ENCODE data around the gene SOCS3. TPM values are rescaled to one million over a fixed set of nuclear protein-coding genes. Genes with fewer than 3 reads are reported as not detected.
A peak's percentile ranks its signal among the peaks of the same experiment; 100 is the strongest.

Gene SOCS3
- total and polyA plus RNA-seq, 2 experiments from 2014 or later = 13.2 to 32.9 TPM

DNA sequence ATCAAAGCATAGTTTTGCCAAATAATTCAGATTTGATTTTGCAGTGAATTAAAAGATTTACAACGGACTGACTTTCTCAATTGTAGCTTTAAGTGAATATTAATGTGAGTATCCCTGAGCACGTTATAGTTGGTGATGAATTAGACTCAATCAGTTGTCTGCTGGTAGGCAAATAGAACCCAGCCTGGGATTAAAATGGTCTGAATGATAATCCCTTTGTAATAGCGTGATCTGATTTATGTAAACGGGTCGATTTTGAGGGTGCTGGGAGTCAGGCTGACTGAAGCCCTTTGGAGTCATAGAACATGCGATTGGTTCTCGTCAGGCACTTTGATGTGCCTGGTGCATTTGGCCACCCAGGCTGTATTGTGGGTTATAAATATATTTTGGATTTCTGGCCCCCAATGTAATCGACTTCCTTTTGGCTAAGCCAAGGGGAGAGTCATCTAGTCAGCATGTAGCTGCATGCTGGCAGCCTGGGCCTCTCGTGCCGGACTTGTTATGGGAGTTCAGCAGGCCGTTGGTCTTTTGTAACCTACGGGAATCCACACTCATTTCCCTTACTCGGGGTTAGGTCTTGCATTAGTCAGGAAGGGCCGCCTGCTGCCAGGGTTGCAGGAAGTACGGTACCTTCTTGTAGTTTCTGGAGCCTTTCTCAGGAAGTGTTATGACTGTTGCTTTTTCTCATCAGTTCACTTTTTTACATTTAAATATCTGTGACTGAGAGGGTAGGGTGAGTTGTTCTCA is 24.0 kb upstream of the SOCS3 start:
- H3K4me1 ChIP-seq (ENCODE audit: insufficient read depth) = peaks cover 77% of the 10 kb centered on the region
- Mint-ChIP-seq H3K4me1 (peaks cover 75% of the 10 kb centered on the region), H3K27ac (peak overlapping the region; percentile 47; the same call in 1 of the 2 replicates), H3K9me3 (no peaks in the 10 kb centered on the region; the same call in 2 of the 3 replicates), H3K4me3 (no peak overlapping the region; the same call in 2 of the 3 replicates), H3K27me3 (ENCODE audit: insufficient read depth, low read depth, poor library complexity) (peaks cover 6% of the 10 kb centered on the region), H3K36me3 (ENCODE audit: low read depth) (peaks cover 15% of the 10 kb centered on the region)
- peaks cover 18% of the 10 kb centered on the region; the same call in 1 of the 2 replicates for H3F3A ChIP-seq (replicated peaks; ENCODE audit: low read depth)
- no peak for DNase-seq (ENCODE audit: low spot score)
- H3K27ac ChIP-seq (ENCODE audit: low read depth) = peak overlapping the region; percentile 66
- H3K9me2 ChIP-seq (ENCODE audit: insufficient read depth) = no peaks in the 10 kb centered on the region
- peak overlapping the region; percentile 54 for H3K4me2 ChIP-seq
- no peak overlapping the region for H3K4me3 ChIP-seq
- H3K79me2 ChIP-seq (replicated peaks; ENCODE audit: insufficient read depth) = peaks cover 100% of the 10 kb centered on the region
- no peak overlapping the region for H2AFZ ChIP-seq
- TF ChIP-seq NANOG (IDR thresholded peaks at IDR 0.05; ENCODE audit: borderline replicate concordance) (no peak), ZNF331 (CRISPR knock-in tag; IDR thresholded peaks at IDR 0.05; ENCODE audit: low read depth) (no peak), CREB1 (CRISPR knock-in tag; IDR thresholded peaks at IDR 0.05; ENCODE audit: low read depth) (no peak)
- TF ChIP-seq, protein P1, sequence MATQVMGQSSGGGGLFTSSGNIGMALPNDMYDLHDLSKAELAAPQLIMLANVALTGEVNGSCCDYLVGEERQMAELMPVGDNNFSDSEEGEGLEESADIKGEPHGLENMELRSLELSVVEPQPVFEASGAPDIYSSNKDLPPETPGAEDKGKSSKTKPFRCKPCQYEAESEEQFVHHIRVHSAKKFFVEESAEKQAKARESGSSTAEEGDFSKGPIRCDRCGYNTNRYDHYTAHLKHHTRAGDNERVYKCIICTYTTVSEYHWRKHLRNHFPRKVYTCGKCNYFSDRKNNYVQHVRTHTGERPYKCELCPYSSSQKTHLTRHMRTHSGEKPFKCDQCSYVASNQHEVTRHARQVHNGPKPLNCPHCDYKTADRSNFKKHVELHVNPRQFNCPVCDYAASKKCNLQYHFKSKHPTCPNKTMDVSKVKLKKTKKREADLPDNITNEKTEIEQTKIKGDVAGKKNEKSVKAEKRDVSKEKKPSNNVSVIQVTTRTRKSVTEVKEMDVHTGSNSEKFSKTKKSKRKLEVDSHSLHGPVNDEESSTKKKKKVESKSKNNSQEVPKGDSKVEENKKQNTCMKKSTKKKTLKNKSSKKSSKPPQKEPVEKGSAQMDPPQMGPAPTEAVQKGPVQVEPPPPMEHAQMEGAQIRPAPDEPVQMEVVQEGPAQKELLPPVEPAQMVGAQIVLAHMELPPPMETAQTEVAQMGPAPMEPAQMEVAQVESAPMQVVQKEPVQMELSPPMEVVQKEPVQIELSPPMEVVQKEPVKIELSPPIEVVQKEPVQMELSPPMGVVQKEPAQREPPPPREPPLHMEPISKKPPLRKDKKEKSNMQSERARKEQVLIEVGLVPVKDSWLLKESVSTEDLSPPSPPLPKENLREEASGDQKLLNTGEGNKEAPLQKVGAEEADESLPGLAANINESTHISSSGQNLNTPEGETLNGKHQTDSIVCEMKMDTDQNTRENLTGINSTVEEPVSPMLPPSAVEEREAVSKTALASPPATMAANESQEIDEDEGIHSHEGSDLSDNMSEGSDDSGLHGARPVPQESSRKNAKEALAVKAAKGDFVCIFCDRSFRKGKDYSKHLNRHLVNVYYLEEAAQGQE (IDR thresholded peaks at IDR 0.05; ENCODE audit: unreplicated experiment) = no peak
- TF ChIP-seq, protein P2, sequence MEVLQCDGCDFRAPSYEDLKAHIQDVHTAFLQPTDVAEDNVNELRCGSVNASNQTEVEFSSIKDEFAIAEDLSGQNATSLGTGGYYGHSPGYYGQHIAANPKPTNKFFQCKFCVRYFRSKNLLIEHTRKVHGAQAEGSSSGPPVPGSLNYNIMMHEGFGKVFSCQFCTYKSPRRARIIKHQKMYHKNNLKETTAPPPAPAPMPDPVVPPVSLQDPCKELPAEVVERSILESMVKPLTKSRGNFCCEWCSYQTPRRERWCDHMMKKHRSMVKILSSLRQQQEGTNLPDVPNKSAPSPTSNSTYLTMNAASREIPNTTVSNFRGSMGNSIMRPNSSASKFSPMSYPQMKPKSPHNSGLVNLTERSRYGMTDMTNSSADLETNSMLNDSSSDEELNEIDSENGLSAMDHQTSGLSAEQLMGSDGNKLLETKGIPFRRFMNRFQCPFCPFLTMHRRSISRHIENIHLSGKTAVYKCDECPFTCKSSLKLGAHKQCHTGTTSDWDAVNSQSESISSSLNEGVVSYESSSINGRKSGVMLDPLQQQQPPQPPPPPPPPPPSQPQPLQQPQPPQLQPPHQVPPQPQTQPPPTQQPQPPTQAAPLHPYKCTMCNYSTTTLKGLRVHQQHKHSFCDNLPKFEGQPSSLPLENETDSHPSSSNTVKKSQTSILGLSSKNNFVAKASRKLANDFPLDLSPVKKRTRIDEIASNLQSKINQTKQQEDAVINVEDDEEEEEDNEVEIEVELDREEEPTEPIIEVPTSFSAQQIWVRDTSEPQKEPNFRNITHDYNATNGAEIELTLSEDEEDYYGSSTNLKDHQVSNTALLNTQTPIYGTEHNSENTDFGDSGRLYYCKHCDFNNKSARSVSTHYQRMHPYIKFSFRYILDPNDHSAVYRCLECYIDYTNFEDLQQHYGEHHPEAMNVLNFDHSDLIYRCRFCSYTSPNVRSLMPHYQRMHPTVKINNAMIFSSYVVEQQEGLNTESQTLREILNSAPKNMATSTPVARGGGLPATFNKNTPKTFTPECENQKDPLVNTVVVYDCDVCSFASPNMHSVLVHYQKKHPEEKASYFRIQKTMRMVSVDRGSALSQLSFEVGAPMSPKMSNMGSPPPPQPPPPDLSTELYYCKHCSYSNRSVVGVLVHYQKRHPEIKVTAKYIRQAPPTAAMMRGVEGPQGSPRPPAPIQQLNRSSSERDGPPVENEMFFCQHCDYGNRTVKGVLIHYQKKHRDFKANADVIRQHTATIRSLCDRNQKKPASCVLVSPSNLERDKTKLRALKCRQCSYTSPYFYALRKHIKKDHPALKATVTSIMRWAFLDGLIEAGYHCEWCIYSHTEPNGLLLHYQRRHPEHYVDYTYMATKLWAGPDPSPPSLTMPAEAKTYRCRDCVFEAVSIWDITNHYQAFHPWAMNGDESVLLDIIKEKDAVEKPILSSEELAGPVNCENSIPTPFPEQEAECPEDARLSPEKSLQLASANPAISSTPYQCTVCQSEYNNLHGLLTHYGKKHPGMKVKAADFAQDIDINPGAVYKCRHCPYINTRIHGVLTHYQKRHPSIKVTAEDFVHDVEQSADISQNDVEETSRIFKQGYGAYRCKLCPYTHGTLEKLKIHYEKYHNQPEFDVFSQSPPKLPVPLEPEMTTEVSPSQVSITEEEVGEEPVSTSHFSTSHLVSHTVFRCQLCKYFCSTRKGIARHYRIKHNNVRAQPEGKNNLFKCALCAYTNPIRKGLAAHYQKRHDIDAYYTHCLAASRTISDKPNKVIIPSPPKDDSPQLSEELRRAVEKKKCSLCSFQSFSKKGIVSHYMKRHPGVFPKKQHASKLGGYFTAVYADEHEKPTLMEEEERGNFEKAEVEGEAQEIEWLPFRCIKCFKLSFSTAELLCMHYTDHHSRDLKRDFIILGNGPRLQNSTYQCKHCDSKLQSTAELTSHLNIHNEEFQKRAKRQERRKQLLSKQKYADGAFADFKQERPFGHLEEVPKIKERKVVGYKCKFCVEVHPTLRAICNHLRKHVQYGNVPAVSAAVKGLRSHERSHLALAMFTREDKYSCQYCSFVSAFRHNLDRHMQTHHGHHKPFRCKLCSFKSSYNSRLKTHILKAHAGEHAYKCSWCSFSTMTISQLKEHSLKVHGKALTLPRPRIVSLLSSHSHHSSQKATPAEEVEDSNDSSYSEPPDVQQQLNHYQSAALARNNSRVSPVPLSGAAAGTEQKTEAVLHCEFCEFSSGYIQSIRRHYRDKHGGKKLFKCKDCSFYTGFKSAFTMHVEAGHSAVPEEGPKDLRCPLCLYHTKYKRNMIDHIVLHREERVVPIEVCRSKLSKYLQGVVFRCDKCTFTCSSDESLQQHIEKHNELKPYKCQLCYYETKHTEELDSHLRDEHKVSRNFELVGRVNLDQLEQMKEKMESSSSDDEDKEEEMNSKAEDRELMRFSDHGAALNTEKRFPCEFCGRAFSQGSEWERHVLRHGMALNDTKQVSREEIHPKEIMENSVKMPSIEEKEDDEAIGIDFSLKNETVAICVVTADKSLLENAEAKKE (CRISPR knock-in tag; IDR thresholded peaks at IDR 0.05) = no peak
- TF ChIP-seq, protein P3, sequence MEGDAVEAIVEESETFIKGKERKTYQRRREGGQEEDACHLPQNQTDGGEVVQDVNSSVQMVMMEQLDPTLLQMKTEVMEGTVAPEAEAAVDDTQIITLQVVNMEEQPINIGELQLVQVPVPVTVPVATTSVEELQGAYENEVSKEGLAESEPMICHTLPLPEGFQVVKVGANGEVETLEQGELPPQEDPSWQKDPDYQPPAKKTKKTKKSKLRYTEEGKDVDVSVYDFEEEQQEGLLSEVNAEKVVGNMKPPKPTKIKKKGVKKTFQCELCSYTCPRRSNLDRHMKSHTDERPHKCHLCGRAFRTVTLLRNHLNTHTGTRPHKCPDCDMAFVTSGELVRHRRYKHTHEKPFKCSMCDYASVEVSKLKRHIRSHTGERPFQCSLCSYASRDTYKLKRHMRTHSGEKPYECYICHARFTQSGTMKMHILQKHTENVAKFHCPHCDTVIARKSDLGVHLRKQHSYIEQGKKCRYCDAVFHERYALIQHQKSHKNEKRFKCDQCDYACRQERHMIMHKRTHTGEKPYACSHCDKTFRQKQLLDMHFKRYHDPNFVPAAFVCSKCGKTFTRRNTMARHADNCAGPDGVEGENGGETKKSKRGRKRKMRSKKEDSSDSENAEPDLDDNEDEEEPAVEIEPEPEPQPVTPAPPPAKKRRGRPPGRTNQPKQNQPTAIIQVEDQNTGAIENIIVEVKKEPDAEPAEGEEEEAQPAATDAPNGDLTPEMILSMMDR (conservative IDR thresholded peaks at IDR 0.05; ENCODE audit: low read depth in 2 of 2) = no peak
- no peaks in the 10 kb centered on the region for H3K27me3 ChIP-seq (ENCODE audit: insufficient read depth)
- ATAC-seq = no peak
- H4K20me1 ChIP-seq (replicated peaks; ENCODE audit: insufficient read depth) = peaks cover 92% of the 10 kb centered on the region
- H3K36me3 ChIP-seq (ENCODE audit: insufficient read depth) = no peaks in the 10 kb centered on the region; the same call in 1 of the 2 replicates
